Measurements from ENCODE around the gene IGF2.

The IGF2 gene

DNA sequence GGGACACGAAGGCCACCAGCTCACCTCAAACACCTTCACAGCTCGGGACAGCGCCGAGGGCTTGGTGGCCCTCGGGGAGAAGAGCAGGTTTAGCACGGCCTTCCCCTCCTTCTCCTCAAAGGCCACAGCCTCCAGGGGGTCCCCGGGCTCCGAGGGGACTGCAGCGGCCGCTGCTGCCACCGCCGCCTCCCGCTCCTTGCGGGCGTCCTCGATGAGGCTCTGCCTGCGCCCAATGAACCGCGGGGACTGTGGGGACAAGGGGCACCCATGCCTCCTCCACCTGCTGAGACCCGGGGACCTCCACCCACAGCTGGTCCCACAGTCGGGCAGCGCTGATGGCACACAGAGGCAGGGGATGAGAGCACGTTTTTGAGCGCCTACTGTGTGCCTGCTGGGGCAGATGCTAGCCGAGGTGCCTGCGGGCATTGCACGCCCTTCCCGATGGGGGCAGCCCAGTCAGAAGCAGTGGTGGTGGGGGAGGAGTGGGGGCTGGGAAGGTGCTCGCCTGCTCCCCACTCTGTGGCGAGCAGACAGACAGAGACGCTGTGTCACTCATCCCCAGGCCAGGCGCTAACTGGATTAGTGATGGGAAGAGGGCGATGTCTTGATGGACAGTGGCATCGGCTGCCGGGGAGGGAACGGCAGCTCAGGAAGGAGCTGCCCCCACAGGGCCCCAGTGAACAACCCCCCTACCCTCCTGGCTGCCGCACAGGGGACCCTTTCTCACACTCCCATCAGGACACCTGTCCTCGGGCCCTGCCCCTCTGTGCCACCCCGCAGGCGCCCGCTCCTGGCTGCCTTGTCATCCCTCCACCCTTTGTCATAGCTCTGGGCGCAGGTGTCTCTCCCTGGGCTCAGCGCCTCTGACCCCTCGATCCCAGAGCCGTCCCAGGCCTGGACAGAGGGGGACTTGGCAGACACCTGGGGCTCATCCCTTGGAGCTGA is 30.7 kb upstream of the IGF2 start:
- no peak for DNase-seq

DNA sequence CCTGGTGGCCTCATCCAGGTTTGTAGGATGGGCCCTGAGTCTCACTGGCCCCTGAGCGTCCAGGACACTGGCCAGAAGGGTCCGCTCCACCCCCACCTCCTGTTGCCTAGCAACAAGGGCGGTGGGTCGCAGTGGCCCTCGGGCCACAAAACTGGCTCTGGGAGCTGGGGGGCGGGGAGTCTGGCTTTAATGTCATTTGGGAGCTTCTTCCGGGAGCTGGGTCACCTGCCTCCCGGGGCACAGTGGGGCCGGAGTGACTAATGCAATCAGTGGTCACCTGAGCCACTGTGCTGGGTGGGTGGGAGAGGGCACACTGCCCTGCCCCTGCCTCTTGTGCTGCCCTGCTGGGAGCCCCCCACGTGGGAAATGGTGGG is 29.8 kb upstream of the IGF2 start:
- DNase-seq: no peak

DNA sequence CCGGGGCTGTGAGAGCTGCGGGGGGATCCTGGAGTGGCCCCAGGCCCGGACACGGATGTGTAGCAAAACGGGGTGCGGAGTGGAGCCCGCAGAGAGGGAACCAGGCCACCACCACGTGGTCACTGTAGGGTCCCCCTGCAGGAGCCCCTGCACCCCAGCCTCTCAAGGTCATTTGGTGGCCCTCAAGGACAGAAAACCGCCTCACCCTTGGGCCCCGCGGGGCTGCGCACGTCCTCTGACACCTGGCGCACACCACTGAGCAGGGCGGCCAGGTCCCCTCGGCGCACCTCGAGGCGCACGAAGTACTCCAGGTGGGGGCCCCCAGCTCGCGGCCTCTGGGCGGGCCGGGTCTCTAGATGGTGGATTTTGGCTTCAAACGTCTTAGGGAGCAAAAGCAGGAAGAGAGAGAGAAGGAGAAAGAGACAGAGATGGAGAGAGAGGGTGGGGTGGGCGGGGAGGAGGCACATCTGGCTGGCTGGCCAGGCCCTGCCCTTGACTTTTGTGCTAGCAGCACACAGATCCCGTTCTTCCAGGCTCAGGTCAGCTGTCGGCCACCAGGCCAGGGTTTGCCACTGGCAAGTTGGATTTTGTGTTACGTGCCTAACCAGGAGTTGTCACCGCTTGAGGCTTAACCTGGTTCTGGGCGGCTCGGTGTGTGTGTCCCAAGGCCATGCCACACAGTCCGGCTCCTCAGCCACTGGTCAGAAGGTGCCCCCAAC is 29.3 kb upstream of the IGF2 start:
- DNase-seq: no peak

DNA sequence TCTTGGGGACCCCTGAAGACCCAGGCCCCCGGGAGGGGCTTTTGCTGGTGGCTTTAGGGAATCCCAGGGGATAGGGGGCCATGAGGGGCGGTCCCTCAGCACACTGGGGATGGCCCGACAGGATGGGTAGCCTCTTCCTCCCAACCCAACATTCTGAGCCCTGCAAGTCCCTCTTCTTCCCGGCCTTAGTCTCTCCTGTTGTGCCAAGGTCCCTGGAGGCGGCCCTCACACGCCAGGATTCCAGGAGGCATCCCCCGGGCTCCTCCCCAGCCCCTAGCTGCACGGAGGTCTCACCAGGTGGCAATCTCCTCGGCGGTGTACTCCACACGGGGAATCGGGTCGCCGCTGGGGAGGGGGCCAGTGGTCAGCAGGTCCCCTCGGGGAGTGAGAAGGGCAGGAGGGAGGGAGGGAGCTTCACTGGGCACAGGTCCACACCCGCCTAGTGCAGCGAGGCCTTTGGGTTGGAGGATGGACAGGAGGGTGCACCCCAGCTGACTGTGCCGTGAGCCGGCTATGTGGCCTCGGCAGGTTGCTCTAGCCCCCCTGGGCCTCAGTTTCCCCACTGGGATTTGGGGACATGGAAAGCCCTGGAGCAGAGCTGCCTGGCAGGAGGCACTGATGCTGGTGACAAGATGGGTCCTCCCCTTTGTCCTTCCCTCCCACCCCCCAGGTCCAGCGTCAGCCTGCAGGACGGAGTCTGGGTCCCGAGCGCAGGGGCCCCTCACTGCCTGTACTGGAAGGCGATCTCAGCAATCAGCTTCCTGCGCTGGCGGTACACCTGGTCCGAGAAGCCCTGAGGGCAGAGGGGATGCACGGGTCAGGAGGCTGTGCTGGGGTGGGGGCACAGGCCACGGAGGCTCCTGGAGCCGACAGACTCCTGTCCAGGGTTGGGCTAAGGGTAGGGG is 28.2 kb upstream of the IGF2 start:
- DNase-seq: no peak

DNA sequence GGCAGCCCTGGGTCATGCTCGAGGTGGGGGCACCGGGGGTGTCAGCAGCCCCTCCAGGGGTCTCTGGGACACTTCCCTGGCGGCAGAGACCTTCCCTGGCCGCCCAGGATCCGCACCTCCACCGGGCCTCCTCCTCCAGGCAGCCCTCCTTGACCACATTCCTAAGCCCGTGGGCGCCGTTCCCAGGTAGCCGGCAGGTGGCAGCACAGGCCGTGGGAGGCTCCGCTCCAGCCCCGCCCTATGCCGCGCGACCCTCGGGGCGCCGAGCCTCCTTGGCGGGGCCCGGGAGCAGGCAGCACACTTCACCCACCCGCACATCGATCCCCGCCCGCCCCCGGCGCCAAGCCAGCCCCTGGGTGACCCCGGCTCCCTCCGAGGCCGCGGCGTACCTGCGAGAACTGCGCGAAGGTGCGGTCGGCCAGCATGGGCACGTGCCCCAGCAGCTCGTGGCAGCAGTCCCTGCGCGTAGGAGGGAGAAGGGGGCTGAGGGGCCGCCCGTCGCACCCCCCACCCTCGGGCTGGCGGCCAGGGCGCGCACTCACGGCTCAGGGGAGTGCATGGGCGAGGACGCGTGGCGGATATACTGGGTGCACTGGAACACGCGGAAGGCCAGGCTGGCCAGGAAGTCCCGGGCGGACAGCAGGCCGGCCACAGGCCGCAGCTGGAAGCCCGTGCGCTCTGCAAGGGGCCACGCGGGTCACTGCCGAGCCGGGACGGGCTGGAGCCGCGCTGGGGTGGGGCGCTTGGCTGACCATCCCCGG is 27.1 kb upstream of the IGF2 start:
- peak; percentile 59 for DNase-seq

DNA sequence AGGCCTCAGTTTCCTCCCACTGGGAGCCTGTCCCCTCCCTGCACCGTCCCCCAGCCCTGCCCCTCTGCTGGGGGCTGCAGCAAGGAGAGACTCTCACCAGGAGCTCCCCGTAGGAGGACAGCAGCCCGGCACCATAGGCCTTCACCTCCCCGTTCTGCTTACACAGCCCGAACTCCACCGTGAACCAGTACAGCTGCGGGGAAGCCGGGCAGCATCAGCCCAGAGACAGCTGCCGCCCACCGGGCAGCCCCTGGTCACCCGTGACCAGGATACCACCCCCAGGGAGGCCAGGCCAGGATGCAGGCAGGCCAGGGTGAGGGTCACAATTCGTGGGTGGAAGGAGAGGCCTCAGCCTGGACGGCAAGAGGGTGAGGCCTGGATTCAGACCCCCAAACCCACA is 26.4 kb upstream of the IGF2 start:
- no peak for DNase-seq

DNA sequence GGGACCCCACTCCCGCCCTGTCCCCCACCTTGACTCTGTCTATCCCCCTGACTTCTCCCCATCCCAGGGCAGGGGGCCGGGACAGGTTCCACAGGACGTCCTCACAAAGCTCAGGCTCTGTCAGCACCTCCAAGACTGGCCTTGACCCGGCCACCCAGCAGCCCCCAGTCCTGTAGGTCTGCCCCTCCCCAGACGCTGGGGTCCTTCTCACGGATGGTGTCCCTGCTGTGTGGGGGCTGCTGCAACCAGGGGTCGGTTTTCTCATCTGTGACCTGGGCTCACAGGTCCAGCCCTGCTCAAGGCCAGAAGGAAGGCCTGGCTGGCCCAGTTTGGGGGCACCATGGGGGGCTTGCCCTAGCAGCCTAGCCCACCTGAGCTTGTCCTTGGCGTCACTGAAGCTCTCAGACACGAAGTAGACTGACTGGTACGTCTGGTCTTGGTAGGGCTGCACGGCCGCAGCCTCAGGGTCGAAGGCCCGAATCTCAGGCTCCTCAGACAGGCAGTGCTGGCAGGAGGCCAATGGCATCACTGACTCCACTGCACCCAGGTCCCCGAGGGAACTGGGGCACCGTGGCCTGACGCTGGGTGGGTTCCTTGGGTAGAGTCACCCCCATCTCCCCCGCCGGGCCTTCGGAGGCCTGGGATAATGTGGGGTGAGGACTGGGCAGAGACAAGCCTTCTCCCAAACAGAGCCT is 25.8 kb upstream of the IGF2 start:
- no peak for DNase-seq

DNA sequence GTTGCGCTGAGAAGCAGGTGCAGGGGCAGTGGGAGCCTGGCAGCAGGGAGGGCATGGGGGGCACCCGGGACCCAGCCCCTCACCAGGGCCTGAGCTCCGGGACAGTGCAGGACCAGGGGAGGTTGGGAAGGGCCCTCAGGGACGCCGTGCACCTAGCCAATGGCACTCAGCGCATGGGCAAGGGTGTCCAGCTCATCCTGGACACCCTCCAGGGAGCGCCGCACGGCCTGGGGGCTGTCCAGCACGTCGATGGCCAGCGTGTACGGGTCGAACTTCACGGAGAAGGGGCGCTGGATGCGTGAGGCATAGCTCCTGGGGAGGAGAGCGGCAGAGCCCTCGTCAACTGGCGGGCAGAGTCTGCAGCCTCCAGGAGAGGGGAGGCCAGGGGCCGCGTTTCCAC is 24.9 kb upstream of the IGF2 start:
- no peak for DNase-seq

DNA sequence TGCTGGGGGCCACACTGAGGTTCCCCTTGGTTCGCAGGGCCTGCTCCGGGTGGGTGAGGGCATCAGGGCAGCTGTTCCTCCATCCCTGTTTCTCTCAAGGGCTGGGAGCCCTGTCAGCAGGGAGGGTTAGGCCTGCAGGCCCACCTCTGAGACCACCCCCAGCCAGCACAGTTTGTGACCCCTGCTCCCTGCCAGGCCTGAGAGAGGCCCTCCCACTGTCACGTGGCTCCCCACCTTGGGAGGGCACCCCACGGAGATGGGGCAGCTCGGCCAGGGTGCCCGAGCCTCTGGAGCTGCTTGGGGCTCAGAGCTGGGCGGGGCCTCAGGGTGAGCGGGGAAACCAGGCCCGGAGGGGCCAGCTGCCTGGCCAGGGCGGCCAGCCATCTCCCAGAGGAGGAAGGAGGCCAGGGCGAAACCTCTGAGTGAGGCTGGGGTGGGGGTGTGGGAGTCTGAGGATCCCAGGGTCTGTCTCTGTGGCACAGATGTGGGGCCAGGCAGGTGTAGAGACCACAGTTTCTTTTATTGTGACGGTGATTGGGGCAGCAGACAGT is 24.3 kb upstream of the IGF2 start:
- DNase-seq: no peak

DNA sequence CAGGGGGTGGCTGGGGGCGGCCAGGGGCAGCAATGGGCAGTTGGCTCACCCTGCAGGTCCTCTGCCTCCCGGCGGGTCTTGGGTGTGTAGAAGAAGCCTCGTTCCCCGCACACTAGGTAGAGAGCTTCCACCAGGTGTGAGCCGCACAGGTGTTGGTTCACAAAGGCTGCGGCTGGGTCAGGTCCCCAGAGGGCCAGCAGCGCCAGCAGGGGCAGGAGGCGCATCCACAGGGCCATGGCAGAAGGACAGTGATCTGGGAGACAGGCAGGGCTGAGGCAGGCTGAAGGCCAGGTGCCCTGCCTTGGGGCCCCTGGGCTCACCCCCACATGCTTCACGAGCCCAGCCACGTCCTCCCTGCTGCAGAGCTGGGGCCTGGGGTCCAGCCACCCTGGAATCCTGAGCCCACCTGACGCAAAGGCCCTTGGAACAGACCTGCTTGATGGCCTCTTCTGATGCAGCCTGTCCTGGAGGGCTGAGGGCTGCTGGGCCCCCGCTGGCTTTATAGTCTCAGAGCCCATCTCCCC is 21.6 kb upstream of the IGF2 start, which contains the start of gene INS:
INS (minus strand) TSS at position 474 of the 524 bp plus-strand sequence; CDS start at position 236, 238 bp downstream.
- no peak for DNase-seq

DNA sequence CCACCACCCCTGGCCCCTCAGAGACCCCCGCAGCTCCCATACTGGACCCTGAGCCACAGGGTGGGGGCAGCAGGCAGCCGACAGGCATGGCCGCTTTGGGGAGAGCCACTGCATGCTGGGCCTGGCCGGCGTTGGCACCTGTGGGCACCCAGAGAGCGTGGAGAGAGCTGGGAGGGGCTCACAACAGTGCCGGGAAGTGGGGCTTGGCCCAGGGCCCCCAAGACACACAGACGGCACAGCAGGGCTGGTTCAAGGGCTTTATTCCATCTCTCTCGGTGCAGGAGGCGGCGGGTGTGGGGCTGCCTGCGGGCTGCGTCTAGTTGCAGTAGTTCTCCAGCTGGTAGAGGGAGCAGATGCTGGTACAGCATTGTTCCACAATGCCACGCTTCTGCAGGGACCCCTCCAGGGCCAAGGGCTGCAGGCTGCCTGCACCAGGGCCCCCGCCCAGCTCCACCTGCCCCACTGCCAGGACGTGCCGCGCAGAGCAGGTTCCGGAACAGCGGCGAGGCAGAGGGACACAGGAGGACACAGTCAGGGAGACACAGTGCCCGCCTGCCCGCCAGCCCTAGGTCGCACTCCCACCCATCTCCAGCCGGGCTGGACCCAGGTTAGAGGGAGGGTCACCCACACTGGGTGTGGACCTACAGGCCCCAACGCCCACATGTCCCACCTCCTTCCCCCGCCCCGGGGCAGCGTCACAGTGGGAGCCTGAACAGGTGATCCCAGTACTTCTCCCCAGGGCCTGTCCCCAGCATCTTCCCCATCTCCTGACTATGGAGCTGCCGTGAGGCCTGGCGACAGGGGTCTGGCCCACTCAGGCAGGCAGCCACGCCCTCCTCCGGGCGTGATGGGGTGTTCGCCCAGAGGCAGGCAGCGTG is 20.6 kb upstream of the IGF2 start:
- DNase-seq: no peak

DNA sequence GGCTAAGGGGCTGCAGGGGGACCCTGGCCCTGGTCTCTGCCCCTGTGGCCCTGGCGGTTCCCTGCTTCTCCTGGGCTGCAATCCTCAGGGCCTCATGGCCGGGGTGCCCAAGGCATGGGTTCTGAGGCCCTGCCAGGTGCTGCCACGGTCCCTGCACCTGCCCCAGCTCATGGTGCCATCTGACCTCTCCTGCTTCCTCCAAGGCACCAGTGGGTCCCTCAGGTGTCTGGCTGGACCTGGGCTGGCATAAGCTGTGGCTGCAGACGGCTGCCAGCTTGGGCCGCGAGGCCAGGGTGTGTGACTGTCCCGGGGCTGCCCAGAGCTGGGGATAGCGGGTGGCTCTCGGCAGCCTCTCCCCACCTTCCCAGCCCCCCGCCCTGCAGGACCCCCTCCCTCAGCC is 19.8 kb upstream of the IGF2 start:
- no peak for DNase-seq

DNA sequence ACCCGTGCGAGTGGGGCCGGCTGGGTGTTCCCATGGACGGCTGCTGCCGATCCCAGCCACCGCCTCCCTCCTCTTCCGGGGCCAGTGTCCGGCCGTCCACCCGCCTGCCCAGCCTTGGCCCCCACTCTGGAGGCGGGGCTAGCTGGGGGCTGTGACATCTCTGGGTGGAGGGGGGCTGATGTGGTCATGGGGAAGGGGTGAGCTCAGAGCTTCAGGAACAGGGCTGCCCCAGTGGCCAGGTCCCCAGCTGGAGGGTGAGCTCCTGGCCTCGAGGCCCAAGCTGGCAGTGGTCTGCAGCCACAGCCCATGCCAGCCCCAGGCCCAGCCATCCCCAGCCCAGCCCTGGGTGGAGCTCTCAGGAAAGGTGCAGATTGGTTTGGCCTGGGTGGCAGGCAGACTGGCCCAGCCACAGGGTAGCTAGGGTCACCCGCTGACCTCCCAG is 19.1 kb upstream of the IGF2 start:
- no peak for DNase-seq

DNA sequence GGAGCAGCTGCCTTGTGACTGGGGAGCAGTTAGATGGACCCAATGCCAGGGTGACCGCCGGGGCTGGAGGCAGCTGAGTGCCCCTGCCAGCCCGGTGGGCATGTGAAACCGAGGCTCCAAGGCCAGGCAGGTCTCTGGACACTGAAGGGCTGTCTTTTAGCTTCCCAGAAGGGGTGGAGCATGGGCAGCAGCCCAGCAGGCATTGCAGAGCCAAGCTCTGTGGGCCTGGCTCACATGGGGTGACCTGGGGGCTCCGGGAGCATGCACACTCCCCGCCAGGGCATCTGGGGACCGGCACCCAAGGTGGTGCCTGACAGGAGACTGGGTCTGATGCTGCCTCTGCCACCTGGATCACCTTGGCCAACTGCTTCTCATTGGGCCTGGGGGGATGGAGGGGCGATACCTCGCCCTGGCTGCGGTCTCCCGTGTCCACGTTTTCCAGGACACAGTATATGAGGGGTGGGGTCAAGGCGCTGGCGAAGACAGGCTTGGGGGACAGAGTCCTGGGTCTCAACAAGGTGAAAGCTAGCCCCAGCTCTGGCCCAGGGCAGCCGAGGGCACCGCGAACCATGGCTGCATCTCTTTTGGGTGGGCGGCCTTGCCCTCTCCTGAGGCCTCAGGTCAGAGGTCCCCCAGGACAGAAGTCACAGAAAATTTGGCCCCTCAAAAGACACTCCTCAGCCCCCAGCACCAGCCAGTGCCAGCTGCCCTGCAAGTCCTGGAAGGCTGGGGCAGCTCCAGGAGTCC is 18.3 kb upstream of the IGF2 start:
- DNase-seq: no peak

DNA sequence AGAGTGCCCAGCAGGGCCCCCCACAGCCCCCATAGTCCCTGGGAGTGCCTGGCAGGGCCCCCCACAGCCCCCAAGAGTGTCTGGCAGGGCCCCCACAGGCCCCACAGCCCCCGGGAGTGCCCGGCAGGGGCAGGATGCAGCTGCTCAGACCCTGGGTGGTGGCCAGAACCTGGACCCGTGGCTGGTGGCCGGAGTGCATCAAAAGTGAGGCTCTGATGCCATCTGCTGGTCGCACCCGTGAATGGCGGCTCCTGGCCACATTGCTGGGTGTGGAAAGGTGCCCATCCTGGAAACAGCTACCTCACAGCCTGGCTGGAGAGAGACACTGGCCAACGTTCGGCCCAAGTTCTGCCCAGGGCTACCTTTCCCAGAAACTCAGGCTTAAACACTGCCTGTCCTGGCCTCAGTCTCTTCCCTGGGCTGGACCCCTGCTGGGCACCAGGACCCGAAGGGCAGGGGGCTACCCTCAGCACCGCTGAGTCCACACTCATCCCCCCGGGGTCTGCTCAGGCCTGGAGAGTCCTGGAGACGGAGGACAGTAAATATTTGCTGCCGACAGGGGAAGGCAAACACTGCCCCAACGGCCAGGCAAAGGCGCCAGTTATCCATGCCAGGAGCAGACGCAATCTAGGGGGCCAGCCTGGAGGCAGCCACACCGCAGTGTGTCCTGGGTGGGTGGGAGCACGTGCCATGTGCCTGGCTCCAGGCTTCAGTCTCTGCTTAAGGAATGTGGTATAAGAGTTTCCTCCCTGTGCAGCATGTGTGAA is 17.4 kb upstream of the IGF2 start:
- peak; percentile 57 for DNase-seq

DNA sequence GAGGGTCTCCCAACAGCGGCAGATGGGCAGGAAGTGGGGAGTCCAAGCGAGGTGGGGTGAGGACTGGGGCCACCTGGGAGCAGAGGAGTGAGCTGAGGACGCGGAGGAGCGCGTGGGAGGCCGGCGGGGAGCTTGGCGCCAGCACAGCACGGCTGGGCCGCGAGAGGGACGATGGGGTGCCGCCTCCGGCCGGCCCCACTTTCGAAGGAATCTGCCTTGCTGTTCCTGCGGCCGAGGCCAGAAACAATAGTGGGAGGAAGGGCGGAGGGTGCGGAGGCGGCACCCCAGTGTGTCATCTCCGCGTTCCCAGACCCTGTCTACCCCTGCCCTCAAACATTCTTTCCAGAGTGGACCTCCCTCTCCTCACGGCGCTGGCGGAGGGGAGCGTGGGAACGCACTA is 16.3 kb upstream of the IGF2 start:
- no peak for DNase-seq

DNA sequence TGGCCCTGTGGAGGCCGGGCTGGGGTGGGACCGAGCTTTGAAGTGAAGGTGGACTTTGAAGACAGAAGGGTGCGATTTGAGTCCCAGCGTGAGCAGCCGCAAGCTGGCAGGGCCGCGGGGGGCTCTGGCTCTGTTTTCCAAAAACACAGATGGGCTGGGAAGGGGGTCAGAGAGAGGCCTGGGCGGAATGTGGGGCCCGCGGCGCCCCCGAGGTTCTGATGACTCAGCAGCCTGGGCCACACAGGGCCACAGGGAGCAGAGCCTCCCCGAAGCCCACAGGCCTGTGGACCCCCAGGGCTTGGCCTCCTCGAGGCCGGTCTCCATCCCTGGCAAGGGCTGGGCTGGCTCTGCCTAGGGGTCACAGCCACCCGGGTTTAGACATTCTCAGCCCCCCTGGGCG is 15.7 kb upstream of the IGF2 start:
- no peak for DNase-seq

DNA sequence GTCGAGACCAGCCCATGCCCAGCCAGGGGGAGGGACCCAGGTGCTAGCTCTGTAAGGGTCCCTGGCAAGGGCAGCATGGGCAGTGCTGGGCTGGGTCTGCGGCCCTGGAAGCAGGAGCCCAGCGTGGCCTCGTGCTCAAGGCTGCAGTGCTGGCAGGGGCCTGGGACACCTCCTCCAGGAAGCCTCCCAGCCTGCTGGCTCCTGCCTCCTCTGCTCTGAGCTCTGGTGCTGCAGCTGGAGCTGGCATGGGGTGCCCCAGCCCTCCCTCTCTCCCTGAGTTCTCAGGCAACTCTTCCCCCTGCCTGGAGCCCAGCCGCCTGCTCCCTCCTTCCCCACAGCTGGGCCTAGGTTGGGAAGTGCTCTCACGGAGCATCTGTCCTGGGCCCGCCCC is 15.0 kb upstream of the IGF2 start:
- DNase-seq: no peak
